NCI-H2196 treated with DMSO at 0.1 percent for 48 hours (cell line): Measurements from ENCODE around the gene HIGD2B.
"Not testable (repeated sequence)": the region's sequence is repeated elsewhere in the genome, so short reads cannot be mapped to it uniquely, and the experiment has no call there.

Experiments used
- DNase-seq: peaks from one replicate; lab custom pipeline; 2025; ENCODE audit not compliant: unreplicated experiment; lab: John Stamatoyannopoulos, UW

Gene HIGD2B

GRCh38 chr15:72680931-72681330, 5.1 kb downstream of the HIGD2B start:
- no peak for DNase-seq

- no peak for DNase-seq
Measured at GRCh38 chr15:72676838-72677237, 9.1 kb downstream of the HIGD2B start.

GRCh38 chr15:72671525-72671924, 14.5 kb downstream of the HIGD2B start:
- no peak for DNase-seq

- not testable (repeated sequence) for DNase-seq
Measured at GRCh38 chr15:72670656-72671352, 15.2 kb downstream of the HIGD2B start.

- DNase-seq, result not testable (repeated sequence)
Measured at GRCh38 chr15:72669803-72670202, 16.2 kb downstream of the HIGD2B start.

- not testable (repeated sequence) for DNase-seq
Measured at GRCh38 chr15:72665706-72666105, 20.3 kb downstream of the HIGD2B start.

GRCh38 chr15:72663931-72664330, 22.1 kb downstream of the HIGD2B start:
- not testable (repeated sequence) for DNase-seq

- DNase-seq, result not testable (repeated sequence)
Measured at GRCh38 chr15:72661081-72661480, 24.9 kb downstream of the HIGD2B start.

GRCh38 chr15:72656014-72656413, 30.0 kb downstream of the HIGD2B start:
- not testable (repeated sequence) for DNase-seq

GRCh38 chr15:72654397-72654796, 31.6 kb downstream of the HIGD2B start, which contains the start of gene GOLGA6B:
Gene GOLGA6B, plus strand, starts transcription at chr15:72654697. Its CDS starts 41 bp downstream, at chr15:72654738.
- DNase-seq, result not testable (repeated sequence)

GRCh38 chr15:72648631-72649253, 37.2 kb downstream of the HIGD2B start:
- DNase-seq, result not testable (repeated sequence)

GRCh38 chr15:72642271-72642670, 43.7 kb downstream of the HIGD2B start:
- DNase-seq, result not testable (repeated sequence)

- DNase-seq, result not testable (repeated sequence)
Measured at GRCh38 chr15:72639759-72640483, 46.1 kb downstream of the HIGD2B start.

GRCh38 chr15:72636519-72637282, 49.3 kb downstream of the HIGD2B start:
- DNase-seq, result not testable (repeated sequence)

GRCh38 chr15:72629068-72629570, 56.9 kb downstream of the HIGD2B start:
- not testable (repeated sequence) for DNase-seq

GRCh38 chr15:72628249-72629067, 57.5 kb downstream of the HIGD2B start:
- DNase-seq, result not testable (repeated sequence)

- DNase-seq, result not testable (repeated sequence)
Measured at GRCh38 chr15:72626153-72626552, 59.8 kb downstream of the HIGD2B start.
